K562 (cell line): ENCODE data around the gene INTS1. TPM values are rescaled to one million over a fixed set of nuclear protein-coding genes. Genes with fewer than 3 reads are reported as not detected.

Source experiments
- AFF1 ChIP-seq, 2 experiments: fragments of 450-650 bp; IDR thresholded peaks; 2 replicates each; pipeline ENCODE4 v1.6.1; 2018; ENCODE audit warnings: mild to moderate bottlenecking in 2 of 2, low read depth in 1 of 2; ENCODE audit not compliant: partially characterized antibody in 2 of 2
- CCNT2 ChIP-seq: IDR thresholded peaks from 2 replicates; pipeline ENCODE4 v1.6.1; 2011; ENCODE audit warnings: borderline replicate concordance, low read depth, mild to moderate bottlenecking, moderate library complexity, mixed read lengths, low read length; ENCODE audit not compliant: insufficient read length; ENCODE audit errors: extremely low read depth
- ETS1 ChIP-seq: conservative IDR thresholded peaks from 2 replicates; pipeline ENCODE4 v1.6.1; 2011; ENCODE audit warnings: low read depth, mild to moderate bottlenecking, low read length; ENCODE audit not compliant: control insufficient read depth
- HDAC2 ChIP-seq: fragments of 450-650 bp; IDR thresholded peaks from 2 replicates; pipeline ENCODE4 v1.6.1; 2016; ENCODE audit warnings: mild to moderate bottlenecking
- JUN ChIP-seq, 2 experiments: sonication (generic) in 1 of 2; formaldehyde crosslinking in 1 of 2; IDR thresholded peaks; 2 replicates each; pipeline versions ENCODE4 v1.6.1 to v1.8.0; 2012 to 2022; ENCODE audit warnings: borderline replicate concordance in 2 of 2, mild to moderate bottlenecking in 2 of 2, improper control_type of control experiment in 1 of 2, low read depth in 1 of 2, low read length in 1 of 2, missing genetic modification reagents in 1 of 2
- MAFG ChIP-seq: fragments of 450-650 bp; conservative IDR thresholded peaks from 2 replicates; pipeline ENCODE4 v1.6.1; 2016; ENCODE audit warnings: missing genetic modification characterization, missing compliant biosample characterization
- NFATC3 ChIP-seq: fragments of 450-650 bp; IDR thresholded peaks from 2 replicates; pipeline ENCODE4 v1.6.1; 2017; ENCODE audit warnings: mild to moderate bottlenecking
- NFIC ChIP-seq: fragments of 450-650 bp; IDR thresholded peaks from 2 replicates; pipeline ENCODE4 v1.6.1; 2017; ENCODE audit warnings: mild to moderate bottlenecking, inconsistent platforms
- PHTF2 ChIP-seq: fragments of 250-450 bp; sonication (Bioruptor Pico); IDR thresholded peaks from 2 replicates; pipeline ENCODE4 v1.5.0; 2021; ENCODE audit warnings: mild to moderate bottlenecking
- POLR2G ChIP-seq: fragments of 200-400 bp; formaldehyde crosslinking; IDR thresholded peaks from 2 replicates; pipeline ENCODE4 v1.6.1; 2017; ENCODE audit warnings: low read depth, mild to moderate bottlenecking, antibody characterized with exemption, low read length, moderate library complexity
- TEAD1 ChIP-seq, 2 experiments: fragments of 450-650 bp in 1 of 2; sonication (generic) in 1 of 2; formaldehyde crosslinking; IDR thresholded peaks; 2 replicates each; pipeline versions ENCODE4 v1.4.0 to v1.8.0; 2020 to 2022; ENCODE audit warnings: mild to moderate bottlenecking in 2 of 2, missing genetic modification reagents in 1 of 2
- U2AF2 ChIP-seq: fragments of 200-400 bp; formaldehyde crosslinking; optimal IDR thresholded peaks from 2 replicates; pipeline ENCODE3; 2017; ENCODE audit warnings: low read depth, mild to moderate bottlenecking, low read length
- polyA plus RNA-seq, 8 experiments: library from polyadenylated mRNA; depleted of rRNA in 4 of 8; stranded (reverse) in 5 of 8; unstranded in 3 of 8; fragments of >200 nt; fragmentation: Nextera tagmentation in 2 of 8; fragmentation: Illumina TruSeq in 1 of 8; extraction: Ambion mirVana in 2 of 8; extraction: Trizol in 1 of 8; gene quantifications; 2 replicates each; pipeline versions ENCODE4 v1.2.1 to v1.2.3, GENCODE V29; 2011 to 2014; ENCODE audit warnings: inconsistent platforms in 1 of 8, missing spikeins in 1 of 8
- total RNA-seq, 7 experiments: library from RNA; depleted of rRNA in 6 of 7; stranded (reverse); fragments of >200 nt in 6 of 7; fragmentation: Illumina TruSeq in 2 of 7; extraction: Trizol in 2 of 7; gene quantifications; 2 replicates each; pipeline versions ENCODE4 v1.2.1 to v1.2.3, GENCODE V29; 2011 to 2021; ENCODE audit warnings: low replicate concordance in 1 of 7
- TF ChIP-seq, protein P1 (sequence below), 2 experiments: IDR thresholded peaks; 2 replicates each; pipeline ENCODE4 v1.6.1; 2011; ENCODE audit warnings: borderline replicate concordance in 1 of 2, control low read depth in 1 of 2, low read depth in 1 of 2, low read length in 1 of 2, mild to moderate bottlenecking in 1 of 2, mixed read lengths in 1 of 2, moderate library complexity in 1 of 2; ENCODE audit not compliant: insufficient read depth in 1 of 2, insufficient read length in 1 of 2, poor library complexity in 1 of 2, severe bottlenecking in 1 of 2; ENCODE audit errors: extremely low read depth in 1 of 2
- TF ChIP-seq, protein P2 (sequence below), 2 experiments: IDR thresholded peaks in 1 of 2; conservative IDR thresholded peaks in 1 of 2; 2 replicates each; pipeline ENCODE4 v1.6.1; 2016; ENCODE audit warnings: low read depth in 2 of 2, mild to moderate bottlenecking in 1 of 2, missing compliant biosample characterization in 1 of 2, missing genetic modification characterization in 1 of 2, moderate library complexity in 1 of 2

INTS1 gene
- total and polyA plus RNA-seq, 9 of the 15 experiments (the other 6 are each of a cell fraction or from before 2014, with no cell fraction given) = 0.34 to 119 (median 18.5) TPM

DNA sequence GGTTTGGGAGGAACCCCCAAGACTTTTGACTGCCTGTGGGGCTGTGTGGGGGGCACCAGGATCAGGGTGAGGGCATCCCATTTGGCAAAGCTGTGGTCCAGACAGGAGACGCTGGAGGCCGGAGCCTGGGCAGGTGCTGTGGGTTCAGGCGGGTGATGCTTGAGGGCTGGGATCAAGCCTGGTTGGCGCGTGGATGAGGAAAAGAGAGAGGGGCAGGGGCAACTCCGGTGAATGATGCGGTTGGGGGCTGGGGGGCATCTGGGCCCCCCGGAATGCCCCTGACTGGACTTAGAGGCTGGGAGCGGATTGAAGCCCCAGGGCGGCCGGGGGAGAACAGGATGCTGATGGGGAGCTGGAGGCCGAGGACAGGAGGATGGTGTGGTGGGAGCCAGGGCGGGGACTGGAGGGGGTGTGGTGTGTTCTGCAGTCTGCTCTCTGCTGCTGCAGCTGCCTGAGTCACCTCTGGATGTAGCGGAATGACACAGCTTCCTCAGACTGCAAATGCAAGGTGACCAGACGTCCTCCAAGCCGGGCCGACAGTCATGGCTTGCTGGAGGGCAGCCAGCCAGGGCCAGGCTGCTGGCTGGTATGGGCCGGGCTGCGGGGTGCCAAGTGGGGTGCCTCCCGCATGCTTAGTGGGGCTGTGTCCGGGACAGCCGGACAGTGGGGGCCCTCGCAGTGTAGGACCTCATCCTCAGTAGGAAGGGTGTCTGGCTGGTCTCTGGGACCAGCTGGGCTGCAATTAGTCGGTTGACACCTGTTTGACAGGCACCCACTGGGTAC, 29.5 kb upstream of the INTS1 start (continued):
- TF ChIP-seq JUN (IDR thresholded peaks at IDR 0.05; ENCODE audit: borderline replicate concordance, low read depth, low read length) (peak; percentile 61; the same call in 1 of the 2 replicates), JUN (CRISPR knock-in tag; IDR thresholded peaks at IDR 0.05; ENCODE audit: borderline replicate concordance) (no peak), ETS1 (peak; percentile 18; the same call in 1 of the 2 replicates), NFATC3 (no peak), POLR2G (peak; percentile 21; the same call in 1 of the 2 replicates), HDAC2 (0 out of 2 replicates have a peak, but pooled peaks have one; percentile 14), NFIC (peak; percentile 90), PHTF2 (CRISPR knock-in tag) (no peak), U2AF2 (no peak), CCNT2 (peak; percentile 51), AFF1 (IDR thresholded peaks at IDR 0.05; ENCODE audit: low read depth in 1 of 2, partially characterized antibody in 2 of 2) (no peak), TEAD1 (CRISPR knock-in tag; IDR thresholded peaks at IDR 0.05) (no peak), MAFG (tag) (peak; percentile 49; the same call in 1 of the 2 replicates)
- TF ChIP-seq, protein P1, sequence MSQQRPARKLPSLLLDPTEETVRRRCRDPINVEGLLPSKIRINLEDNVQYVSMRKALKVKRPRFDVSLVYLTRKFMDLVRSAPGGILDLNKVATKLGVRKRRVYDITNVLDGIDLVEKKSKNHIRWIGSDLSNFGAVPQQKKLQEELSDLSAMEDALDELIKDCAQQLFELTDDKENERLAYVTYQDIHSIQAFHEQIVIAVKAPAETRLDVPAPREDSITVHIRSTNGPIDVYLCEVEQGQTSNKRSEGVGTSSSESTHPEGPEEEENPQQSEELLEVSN (IDR thresholded peaks at IDR 0.05; ENCODE audit: borderline replicate concordance in 1 of 2, extremely low read depth in 1 of 2, insufficient read depth in 1 of 2, insufficient read length in 1 of 2, low read depth in 1 of 2, low read length in 1 of 2, poor library complexity in 1 of 2, severe bottlenecking in 1 of 2) = peak in 1 of 2 experiments; percentile 26
- TF ChIP-seq, protein P2, sequence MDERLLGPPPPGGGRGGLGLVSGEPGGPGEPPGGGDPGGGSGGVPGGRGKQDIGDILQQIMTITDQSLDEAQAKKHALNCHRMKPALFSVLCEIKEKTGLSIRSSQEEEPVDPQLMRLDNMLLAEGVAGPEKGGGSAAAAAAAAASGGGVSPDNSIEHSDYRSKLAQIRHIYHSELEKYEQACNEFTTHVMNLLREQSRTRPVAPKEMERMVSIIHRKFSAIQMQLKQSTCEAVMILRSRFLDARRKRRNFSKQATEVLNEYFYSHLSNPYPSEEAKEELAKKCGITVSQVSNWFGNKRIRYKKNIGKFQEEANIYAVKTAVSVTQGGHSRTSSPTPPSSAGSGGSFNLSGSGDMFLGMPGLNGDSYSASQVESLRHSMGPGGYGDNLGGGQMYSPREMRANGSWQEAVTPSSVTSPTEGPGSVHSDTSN (CRISPR knock-in tag; IDR thresholded peaks at IDR 0.05; ENCODE audit: low read depth) = no peak
- TF ChIP-seq, protein P2 (tag; conservative IDR thresholded peaks at IDR 0.05; ENCODE audit: low read depth) = no peak
